ENCODE results near the gene ROBO4. TPM values are rescaled to one million over a fixed set of nuclear protein-coding genes. Genes with fewer than 3 reads are reported as not detected.

ROBO4 gene
- polyA plus RNA-seq, 1 donor = 5.1 TPM

- no peaks in the 10 kb centered on the region for H3K4me1 ChIP-seq (ENCODE audit: control insufficient read depth, insufficient read depth, low read length)
- no peak for DNase-seq
- no peaks in the 10 kb centered on the region for H3K9me3 ChIP-seq (ENCODE audit: control insufficient read depth, low read depth, low read length)
- H3K27ac ChIP-seq (ENCODE audit: low read length) = no peak overlapping the region
- H3K4me3 ChIP-seq (ENCODE audit: low read length) = no peak overlapping the region
- WGBS (ENCODE audit: insufficient coverage, low lambda C conversion rate) = no CpG with 5 or more reads among the region's 9 CpGs
- H3K27me3 ChIP-seq (ENCODE audit: control insufficient read depth, insufficient read depth, low read length) = peaks cover 39% of the 10 kb centered on the region
- no peaks in the 10 kb centered on the region for H3K36me3 ChIP-seq (ENCODE audit: control insufficient read depth, insufficient read depth, low read length)
Observed at GRCh38 chr11:124896821-124897391, 759 bp downstream of the ROBO4 start.

GRCh38 chr11:124896071-124896750 is 1.5 kb downstream of the ROBO4 start:
- Histone ChIP-seq H3K9me3 (ENCODE audit: control insufficient read depth, low read depth, low read length) (no peaks in the 10 kb centered on the region), H3K27me3 (ENCODE audit: control insufficient read depth, insufficient read depth, low read length) (peaks cover 36% of the 10 kb centered on the region), H3K27ac (ENCODE audit: low read length) (no peak overlapping the region), H3K4me3 (ENCODE audit: low read length) (peak overlapping the region; percentile 4), H3K36me3 (ENCODE audit: control insufficient read depth, insufficient read depth, low read length) (no peaks in the 10 kb centered on the region), H3K4me1 (ENCODE audit: control insufficient read depth, insufficient read depth, low read length) (no peaks in the 10 kb centered on the region)
- no peak for DNase-seq
- no CpG with 5 or more reads among the region's 16 CpGs for WGBS (ENCODE audit: insufficient coverage, low lambda C conversion rate)

- H3K36me3 ChIP-seq (ENCODE audit: control insufficient read depth, insufficient read depth, low read length) = no peaks in the 10 kb centered on the region
- H3K9me3 ChIP-seq (ENCODE audit: control insufficient read depth, low read depth, low read length) = no peaks in the 10 kb centered on the region
- no CpG with 5 or more reads among the region's 20 CpGs for WGBS (ENCODE audit: insufficient coverage, low lambda C conversion rate)
- DNase-seq = no peak
- no peak overlapping the region for H3K4me3 ChIP-seq (ENCODE audit: low read length)
- H3K27me3 ChIP-seq (ENCODE audit: control insufficient read depth, insufficient read depth, low read length) = peaks cover 33% of the 10 kb centered on the region
- H3K4me1 ChIP-seq (ENCODE audit: control insufficient read depth, insufficient read depth, low read length) = no peaks in the 10 kb centered on the region
- H3K27ac ChIP-seq (ENCODE audit: low read length) = no peak overlapping the region
Observed at GRCh38 chr11:124895471-124895971, 2.1 kb downstream of the ROBO4 start.

- no peak overlapping the region for H3K27ac ChIP-seq (ENCODE audit: low read length)
Observed at GRCh38 chr11:124894606-124895430, 2.8 kb downstream of the ROBO4 start.

GRCh38 chr11:124893781-124894401 is 3.8 kb downstream of the ROBO4 start:
- no CpG with 5 or more reads among the region's 14 CpGs for WGBS (ENCODE audit: insufficient coverage, low lambda C conversion rate)

More at GRCh38 chr11:124894606-124895430, 2.8 kb downstream of the ROBO4 start:
- peaks cover 27% of the 10 kb centered on the region for H3K27me3 ChIP-seq (ENCODE audit: control insufficient read depth, insufficient read depth, low read length)
- no peaks in the 10 kb centered on the region for H3K36me3 ChIP-seq (ENCODE audit: control insufficient read depth, insufficient read depth, low read length)
- H3K4me1 ChIP-seq (ENCODE audit: control insufficient read depth, insufficient read depth, low read length) = no peaks in the 10 kb centered on the region
- no peaks in the 10 kb centered on the region for H3K9me3 ChIP-seq (ENCODE audit: control insufficient read depth, low read depth, low read length)
- no CpG with 5 or more reads among the region's 4 CpGs for WGBS (ENCODE audit: insufficient coverage, low lambda C conversion rate)
- no peak for DNase-seq
- H3K4me3 ChIP-seq (ENCODE audit: low read length) = no peak overlapping the region

GRCh38 chr11:124892750-124893454 is 4.8 kb downstream of the ROBO4 start:
- Histone ChIP-seq H3K4me1 (ENCODE audit: control insufficient read depth, insufficient read depth, low read length) (no peaks in the 10 kb centered on the region), H3K4me3 (ENCODE audit: low read length) (no peak overlapping the region), H3K27ac (ENCODE audit: low read length) (no peak overlapping the region), H3K27me3 (ENCODE audit: control insufficient read depth, insufficient read depth, low read length) (peaks cover 21% of the 10 kb centered on the region), H3K9me3 (ENCODE audit: control insufficient read depth, low read depth, low read length) (no peaks in the 10 kb centered on the region), H3K36me3 (ENCODE audit: control insufficient read depth, insufficient read depth, low read length) (no peaks in the 10 kb centered on the region)
- no peak for DNase-seq
- WGBS (ENCODE audit: insufficient coverage, low lambda C conversion rate) = 92% methylated on average over 4 of the region's 9 CpGs

More at GRCh38 chr11:124893781-124894401, 3.8 kb downstream of the ROBO4 start:
- no peak for DNase-seq
- Histone ChIP-seq H3K27ac (ENCODE audit: low read length) (no peak overlapping the region), H3K4me1 (ENCODE audit: control insufficient read depth, insufficient read depth, low read length) (no peaks in the 10 kb centered on the region), H3K27me3 (ENCODE audit: control insufficient read depth, insufficient read depth, low read length) (peaks cover 21% of the 10 kb centered on the region), H3K9me3 (ENCODE audit: control insufficient read depth, low read depth, low read length) (no peaks in the 10 kb centered on the region), H3K4me3 (ENCODE audit: low read length) (no peak overlapping the region), H3K36me3 (ENCODE audit: control insufficient read depth, insufficient read depth, low read length) (no peaks in the 10 kb centered on the region)

- no peak for DNase-seq
- H3K27me3 ChIP-seq (ENCODE audit: control insufficient read depth, insufficient read depth, low read length) = peaks cover 24% of the 10 kb centered on the region
- no peak overlapping the region for H3K27ac ChIP-seq (ENCODE audit: low read length)
- no peak overlapping the region for H3K4me3 ChIP-seq (ENCODE audit: low read length)
- no peaks in the 10 kb centered on the region for H3K4me1 ChIP-seq (ENCODE audit: control insufficient read depth, insufficient read depth, low read length)
- no CpG with 5 or more reads among the region's 2 CpGs for WGBS (ENCODE audit: insufficient coverage, low lambda C conversion rate)
- no peaks in the 10 kb centered on the region for H3K9me3 ChIP-seq (ENCODE audit: control insufficient read depth, low read depth, low read length)
- H3K36me3 ChIP-seq (ENCODE audit: control insufficient read depth, insufficient read depth, low read length) = no peaks in the 10 kb centered on the region
Observed at GRCh38 chr11:124892146-124892545, 5.5 kb downstream of the ROBO4 start.

GRCh38 chr11:124891373-124891861 is 6.2 kb downstream of the ROBO4 start:
- DNase-seq = no peak
- Histone ChIP-seq H3K4me3 (ENCODE audit: low read length) (no peak overlapping the region), H3K27me3 (ENCODE audit: control insufficient read depth, insufficient read depth, low read length) (peaks cover 24% of the 10 kb centered on the region), H3K27ac (ENCODE audit: low read length) (no peak overlapping the region), H3K36me3 (ENCODE audit: control insufficient read depth, insufficient read depth, low read length) (no peaks in the 10 kb centered on the region), H3K4me1 (ENCODE audit: control insufficient read depth, insufficient read depth, low read length) (no peaks in the 10 kb centered on the region), H3K9me3 (ENCODE audit: control insufficient read depth, low read depth, low read length) (no peaks in the 10 kb centered on the region)
- WGBS (ENCODE audit: insufficient coverage, low lambda C conversion rate) = no CpG with 5 or more reads among the region's 12 CpGs

- no peak overlapping the region for H3K27ac ChIP-seq (ENCODE audit: low read length)
- peaks cover 24% of the 10 kb centered on the region for H3K27me3 ChIP-seq (ENCODE audit: control insufficient read depth, insufficient read depth, low read length)
- DNase-seq = no peak
- no CpG with 5 or more reads among the region's 9 CpGs for WGBS (ENCODE audit: insufficient coverage, low lambda C conversion rate)
- no peaks in the 10 kb centered on the region for H3K9me3 ChIP-seq (ENCODE audit: control insufficient read depth, low read depth, low read length)
- H3K4me3 ChIP-seq (ENCODE audit: low read length) = no peak overlapping the region
- H3K36me3 ChIP-seq (ENCODE audit: control insufficient read depth, insufficient read depth, low read length) = no peaks in the 10 kb centered on the region
- no peaks in the 10 kb centered on the region for H3K4me1 ChIP-seq (ENCODE audit: control insufficient read depth, insufficient read depth, low read length)
Observed at GRCh38 chr11:124890683-124891372, 6.8 kb downstream of the ROBO4 start.
